Bronchial epithelial cell (primary cell): ENCODE data around the gene SLC30A4. TPM values are rescaled to one million over a fixed set of nuclear protein-coding genes. Genes with fewer than 3 reads are reported as not detected.

ENCODE experiments used
- DNase-seq: peaks from one replicate; pipeline ENCODE4 v3.0.0-alpha.2; 2010; ENCODE audit warnings: low read depth
- FAIRE-seq: peaks from 2 replicates; lab custom pipeline; 2011; peaks lifted over from hg19 to GRCh38; lab: Jason Lieb, UNC
- H3K27me3 ChIP-seq: 2 replicates; pipeline ENCODE4 v1.5.1; 2011; ENCODE audit warnings: low read length; ENCODE audit not compliant: control insufficient read depth, insufficient read depth
- H3K36me3 ChIP-seq: 2 replicates; pipeline ENCODE4 v1.5.1; 2011; ENCODE audit warnings: low read length; ENCODE audit not compliant: control insufficient read depth, insufficient read depth
- H3K4me3 ChIP-seq: 2 replicates; pipeline ENCODE4 v1.5.1; 2011; ENCODE audit warnings: mild to moderate bottlenecking, low read depth, low read length, control low read depth
- total RNA-seq: library from RNA; depleted of rRNA; stranded (reverse); fragments of >200 nt; gene quantifications from 2 replicates; pipeline ENCODE4 v1.2.1, GENCODE V29; 2014
- TF ChIP-seq, protein P1 (sequence below): IDR thresholded peaks from 2 replicates; pipeline ENCODE4 v1.5.1; 2011; ENCODE audit warnings: mild to moderate bottlenecking, moderate library complexity, low read length, control low read depth, inconsistent platforms; ENCODE audit not compliant: insufficient read depth, severe bottlenecking

The SLC30A4 gene
- total RNA-seq, 1 donor from 2014 or later: 3.4 TPM

GRCh38 chr15:45469027-45469426 is 53.5 kb downstream of the SLC30A4 start:
- no peak for DNase-seq
- H3K36me3 ChIP-seq: no peaks in the 10 kb centered on the region
- peak; percentile 50 for FAIRE-seq
- no peak overlapping the region for H3K4me3 ChIP-seq
- TF ChIP-seq, protein P1, sequence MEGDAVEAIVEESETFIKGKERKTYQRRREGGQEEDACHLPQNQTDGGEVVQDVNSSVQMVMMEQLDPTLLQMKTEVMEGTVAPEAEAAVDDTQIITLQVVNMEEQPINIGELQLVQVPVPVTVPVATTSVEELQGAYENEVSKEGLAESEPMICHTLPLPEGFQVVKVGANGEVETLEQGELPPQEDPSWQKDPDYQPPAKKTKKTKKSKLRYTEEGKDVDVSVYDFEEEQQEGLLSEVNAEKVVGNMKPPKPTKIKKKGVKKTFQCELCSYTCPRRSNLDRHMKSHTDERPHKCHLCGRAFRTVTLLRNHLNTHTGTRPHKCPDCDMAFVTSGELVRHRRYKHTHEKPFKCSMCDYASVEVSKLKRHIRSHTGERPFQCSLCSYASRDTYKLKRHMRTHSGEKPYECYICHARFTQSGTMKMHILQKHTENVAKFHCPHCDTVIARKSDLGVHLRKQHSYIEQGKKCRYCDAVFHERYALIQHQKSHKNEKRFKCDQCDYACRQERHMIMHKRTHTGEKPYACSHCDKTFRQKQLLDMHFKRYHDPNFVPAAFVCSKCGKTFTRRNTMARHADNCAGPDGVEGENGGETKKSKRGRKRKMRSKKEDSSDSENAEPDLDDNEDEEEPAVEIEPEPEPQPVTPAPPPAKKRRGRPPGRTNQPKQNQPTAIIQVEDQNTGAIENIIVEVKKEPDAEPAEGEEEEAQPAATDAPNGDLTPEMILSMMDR: no peak
- peaks cover 2% of the 10 kb centered on the region for H3K27me3 ChIP-seq

- peaks cover 2% of the 10 kb centered on the region for H3K27me3 ChIP-seq
- DNase-seq (no peak), FAIRE-seq (peak; percentile 55)
- TF ChIP-seq, protein P1: no peak
- H3K4me3 ChIP-seq: no peak overlapping the region
- no peaks in the 10 kb centered on the region for H3K36me3 ChIP-seq
Measured at GRCh38 chr15:45468294-45468693, 54.3 kb downstream of the SLC30A4 start.

DNA sequence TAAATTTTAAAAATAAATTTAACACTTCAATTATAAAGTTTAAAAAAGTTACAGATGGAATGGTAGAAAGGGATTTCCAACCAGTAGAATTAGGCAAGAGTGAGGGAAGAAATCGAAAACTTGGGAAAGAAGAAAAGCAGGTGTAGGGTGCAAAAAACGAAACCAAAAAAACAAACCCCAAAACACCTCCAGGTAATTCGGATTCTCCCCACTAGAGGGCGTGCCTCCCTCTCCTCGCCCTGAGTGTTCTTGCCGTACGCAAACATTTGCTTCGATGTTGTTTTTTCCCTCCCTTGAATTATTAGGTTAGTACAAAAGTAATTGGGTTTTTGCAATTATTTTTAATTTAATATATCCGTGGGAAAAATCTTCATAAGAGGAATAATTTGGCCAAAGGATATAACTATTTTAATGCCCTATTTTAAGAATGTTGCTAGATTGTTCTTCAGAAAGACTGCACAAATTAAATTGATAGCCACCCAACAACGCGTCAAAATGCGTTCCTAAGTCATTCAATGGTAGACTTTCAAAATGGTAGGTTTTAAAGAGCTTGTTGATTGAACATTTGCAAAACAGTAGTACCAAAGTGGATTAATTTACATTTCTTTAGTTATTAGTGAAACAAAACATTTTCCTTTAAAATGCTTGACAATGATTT is 63.7 kb downstream of the SLC30A4 start:
- no peak overlapping the region for H3K4me3 ChIP-seq
- DNase-seq (peak; percentile 38), FAIRE-seq (no peak)

GRCh38 chr15:45457641-45458539 is 64.7 kb downstream of the SLC30A4 start:
- TF ChIP-seq, protein P1: peak; percentile 70
- H3K4me3 ChIP-seq: no peak overlapping the region
- H3K27me3 ChIP-seq: no peaks in the 10 kb centered on the region
- H3K36me3 ChIP-seq: no peaks in the 10 kb centered on the region
- DNase-seq (peak; percentile 78), FAIRE-seq (no peak)

More for the DNA sequence above, 63.7 kb downstream of the SLC30A4 start:
- Histone ChIP-seq H3K36me3 (no peaks in the 10 kb centered on the region), H3K27me3 (no peaks in the 10 kb centered on the region)
- TF ChIP-seq, protein P1: peak; percentile 80

DNA sequence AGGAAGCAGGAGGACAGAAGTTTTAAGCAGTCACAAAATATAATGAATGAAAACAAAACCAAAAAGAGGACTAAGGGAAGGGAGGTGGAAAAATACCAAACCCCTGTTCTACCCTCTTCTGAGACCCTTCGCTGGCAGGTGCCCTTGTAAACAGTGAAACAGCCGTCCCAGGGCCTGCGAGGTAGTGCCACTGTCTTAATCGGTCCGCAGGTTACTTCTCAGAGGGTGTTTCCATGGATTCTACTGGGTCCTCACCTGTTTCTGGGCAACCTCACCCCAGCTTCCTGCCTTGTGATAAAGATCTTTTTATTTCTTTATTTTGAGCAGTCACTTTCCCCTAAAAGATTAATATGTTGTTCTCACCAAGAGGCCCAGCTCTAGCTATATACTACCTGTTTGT is 65.3 kb downstream of the SLC30A4 start:
- no peak for FAIRE-seq
- no peak overlapping the region for H3K4me3 ChIP-seq
- DNase-seq: no peak
- no peaks in the 10 kb centered on the region for H3K36me3 ChIP-seq
- no peaks in the 10 kb centered on the region for H3K27me3 ChIP-seq
- TF ChIP-seq, protein P1: no peak
